Measurements from ENCODE around the gene JUNB. TPM values are rescaled to one million over a fixed set of nuclear protein-coding genes. Genes with fewer than 3 reads are reported as not detected.

JUNB gene
- total RNA-seq, 1 donor from 2014 or later: 20.6 TPM

GRCh38 chr19:12842511-12842910, 51.2 kb downstream of the JUNB start:
- Mint-ChIP-seq H3K4me3 (ENCODE audit: unreplicated experiment) (no peak overlapping the region), H3K4me1 (ENCODE audit: unreplicated experiment) (peaks cover 14% of the 10 kb centered on the region), H3K27ac (ENCODE audit: unreplicated experiment) (no peak overlapping the region), H3K27me3 (ENCODE audit: unreplicated experiment) (peaks cover 26% of the 10 kb centered on the region), H3K9me3 (ENCODE audit: unreplicated experiment) (no peaks in the 10 kb centered on the region), H3K36me3 (ENCODE audit: low read depth, unreplicated experiment) (peaks cover 7% of the 10 kb centered on the region)
- DNase-seq (ENCODE audit: low spot score): no peak
- TF ChIP-seq CTCF (IDR thresholded peaks at IDR 0.05; ENCODE audit: unreplicated experiment): no peak

Small RNA genes within 50 kb of the gene (microRNA-seq; reads per million reads assigned to microRNA genes)
- not detected for gene MIR5684 (ENCODE audit: unreplicated experiment)

Other genes with a start within 250 kb of the JUNB start
- gene ZNF564, start 240.0 kb upstream of the JUNB start, total RNA-seq (ENCODE audit: unreplicated experiment): 18.8 TPM
- gene ZNF490, start 180.7 kb upstream of the JUNB start, total RNA-seq (ENCODE audit: unreplicated experiment): 11.9 TPM
- gene ZNF791, start 180.6 kb upstream of the JUNB start, total RNA-seq (ENCODE audit: unreplicated experiment): 29.3 TPM
- 98.4 TPM for gene MAN2B1, start 124.7 kb upstream of the JUNB start, total RNA-seq (ENCODE audit: unreplicated experiment)
- gene WDR83, start 124.7 kb upstream of the JUNB start, total RNA-seq (ENCODE audit: unreplicated experiment): 13.2 TPM
- 55.3 TPM for gene DHPS, start 109.6 kb upstream of the JUNB start, total RNA-seq (ENCODE audit: unreplicated experiment)
- not detected for gene GNG14, start 103.5 kb upstream of the JUNB start, total RNA-seq (ENCODE audit: unreplicated experiment)
- gene FBXW9, start 94.9 kb upstream of the JUNB start, total RNA-seq (ENCODE audit: unreplicated experiment): 8.0 TPM
- 68.1 TPM for gene TNPO2, start 67.6 kb upstream of the JUNB start, total RNA-seq (ENCODE audit: unreplicated experiment)
- 176 TPM for gene TRIR, start 56.8 kb upstream of the JUNB start, total RNA-seq (ENCODE audit: unreplicated experiment)
- gene GET3, start 54.0 kb upstream of the JUNB start, total RNA-seq (ENCODE audit: unreplicated experiment): 77.9 TPM
- gene BEST2, start 39.7 kb upstream of the JUNB start, total RNA-seq (ENCODE audit: unreplicated experiment): not detected
- gene HOOK2, start 15.9 kb upstream of the JUNB start, total RNA-seq (ENCODE audit: unreplicated experiment): 30.3 TPM
- 215 TPM for gene PRDX2, start 10.3 kb downstream of the JUNB start, total RNA-seq (ENCODE audit: unreplicated experiment)
- gene THSD8, start 10.6 kb downstream of the JUNB start, total RNA-seq (ENCODE audit: unreplicated experiment): 14.2 TPM
- gene RNASEH2A, start 15.1 kb downstream of the JUNB start, total RNA-seq (ENCODE audit: unreplicated experiment): 26.9 TPM
- not detected for gene RTBDN, start 43.1 kb downstream of the JUNB start, total RNA-seq (ENCODE audit: unreplicated experiment)
- 4.1 TPM for gene MAST1, start 47.0 kb downstream of the JUNB start, total RNA-seq (ENCODE audit: unreplicated experiment)
- gene DNASE2, start 90.0 kb downstream of the JUNB start, total RNA-seq (ENCODE audit: unreplicated experiment): 12.2 TPM
- gene KLF1, start 95.7 kb downstream of the JUNB start, total RNA-seq (ENCODE audit: unreplicated experiment): 0.54 TPM
- 20.0 TPM for gene GCDH, start 99.7 kb downstream of the JUNB start, total RNA-seq (ENCODE audit: unreplicated experiment)
- not detected for gene SYCE2, start 127.8 kb downstream of the JUNB start, total RNA-seq (ENCODE audit: unreplicated experiment)
- gene FARSA, start 142.2 kb downstream of the JUNB start, total RNA-seq (ENCODE audit: unreplicated experiment): 45.8 TPM
- gene CALR, start 147.1 kb downstream of the JUNB start, total RNA-seq (ENCODE audit: unreplicated experiment): 963 TPM
- gene RAD23A, start 154.4 kb downstream of the JUNB start, total RNA-seq (ENCODE audit: unreplicated experiment): 44.7 TPM
- gene GADD45GIP1, start 165.7 kb downstream of the JUNB start, total RNA-seq (ENCODE audit: unreplicated experiment): 20.8 TPM
- 0.69 TPM for gene DAND5, start 178.1 kb downstream of the JUNB start, total RNA-seq (ENCODE audit: unreplicated experiment)
- 9.9 TPM for gene NFIX, start 204.0 kb downstream of the JUNB start, total RNA-seq (ENCODE audit: unreplicated experiment)